Fibroblast of gingiva (primary cell): Measurements from ENCODE around the gene SCT.

Experiments used
- DNase-seq: peaks from one replicate; pipeline ENCODE4 v3.0.0-alpha.2; 2011; ENCODE audit warnings: low read depth

Gene SCT

GRCh38 chr11:610146-610801 lies 16.7 kb downstream of the SCT start:
- DNase-seq: no peak

DNA sequence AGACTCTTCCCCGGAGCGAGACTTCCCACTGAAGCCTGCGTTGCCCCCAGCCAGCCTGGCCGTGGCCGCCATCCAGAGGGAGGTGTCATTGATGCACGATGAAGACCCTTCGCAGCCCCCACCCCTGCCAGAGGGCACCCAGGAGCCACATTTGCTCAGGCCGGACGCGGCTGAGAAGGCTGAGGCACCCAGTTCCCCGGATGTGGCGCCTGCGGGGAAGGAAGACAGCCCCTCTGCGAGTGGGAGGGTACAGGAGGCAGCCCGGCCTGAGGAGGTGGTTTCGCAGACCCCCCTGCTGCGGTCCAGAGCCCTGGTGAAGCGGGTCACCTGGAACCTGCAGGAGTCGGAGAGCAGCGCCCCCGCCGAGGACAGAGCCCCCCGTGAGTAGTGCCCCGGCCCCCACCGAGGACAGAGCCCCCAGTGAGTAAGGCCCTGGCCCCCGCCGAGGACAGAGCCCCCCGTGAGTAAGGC lies 17.6 kb downstream of the SCT start:
- no peak for DNase-seq

GRCh38 chr11:608791-609251 lies 18.2 kb downstream of the SCT start:
- no peak for DNase-seq

DNA sequence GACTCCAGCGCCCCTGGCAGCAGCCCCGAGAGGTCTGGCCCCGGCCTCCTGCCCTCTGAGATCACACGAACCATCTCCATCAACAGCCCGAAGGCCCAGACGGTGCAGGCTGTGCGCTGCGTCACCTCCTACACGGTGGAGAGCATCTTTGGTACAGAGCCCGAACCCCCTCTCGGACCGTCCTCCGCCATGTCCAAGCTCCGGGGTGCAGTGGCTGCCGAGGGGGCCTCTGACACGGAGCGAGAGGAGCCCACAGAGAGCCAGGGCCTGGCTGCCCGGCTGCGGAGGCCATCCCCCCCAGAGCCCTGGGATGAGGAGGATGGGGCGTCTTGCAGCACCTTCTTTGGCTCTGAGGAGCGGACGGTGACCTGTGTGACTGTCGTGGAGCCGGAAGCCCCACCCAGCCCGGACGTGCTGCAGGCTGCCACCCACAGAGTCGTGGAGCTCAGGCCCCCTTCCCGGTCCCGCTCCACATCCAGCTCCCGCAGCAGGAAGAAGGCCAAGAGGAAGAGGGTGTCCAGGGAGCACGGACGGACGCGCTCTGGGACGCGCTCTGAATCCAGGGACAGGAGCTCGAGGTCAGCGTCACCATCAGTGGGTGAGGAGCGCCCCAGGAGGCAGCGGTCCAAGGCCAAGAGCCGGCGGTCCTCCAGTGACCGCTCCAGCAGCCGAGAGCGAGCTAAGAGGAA lies 18.9 kb downstream of the SCT start:
- no peak for DNase-seq

DNA sequence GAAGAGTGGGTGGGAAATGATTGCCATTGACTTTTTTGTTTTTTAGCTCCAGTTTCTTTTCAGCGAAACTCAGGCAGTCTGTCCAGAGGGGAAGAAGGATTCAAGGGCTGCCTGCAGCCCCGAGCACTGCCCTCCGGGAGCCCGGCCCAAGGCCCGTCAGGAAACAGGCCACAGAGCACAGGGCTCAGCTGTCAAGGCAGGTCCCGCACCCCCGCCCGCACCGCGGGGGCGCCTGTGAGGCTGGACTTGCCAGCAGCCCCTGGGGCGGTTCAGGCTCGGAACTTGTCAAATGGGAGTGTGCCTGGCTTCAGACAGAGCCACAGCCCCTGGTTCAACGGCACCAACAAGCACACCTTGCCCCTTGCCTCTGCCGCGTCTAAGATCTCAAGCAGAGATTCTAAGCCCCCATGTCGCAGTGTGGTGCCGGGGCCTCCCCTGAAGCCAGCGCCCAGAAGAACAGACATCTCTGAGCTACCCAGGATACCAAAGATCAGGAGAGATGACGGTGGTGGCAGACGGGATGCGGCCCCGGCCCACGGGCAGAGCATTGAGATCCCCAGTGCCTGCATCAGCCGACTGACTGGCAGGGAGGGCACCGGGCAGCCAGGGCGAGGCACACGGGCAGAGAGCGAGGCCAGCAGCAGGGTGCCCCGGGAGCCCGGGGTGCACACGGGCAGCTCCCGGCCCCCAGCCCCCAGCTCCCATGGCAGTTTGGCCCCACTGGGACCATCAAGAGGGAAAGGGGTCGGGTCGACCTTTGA lies 19.8 kb downstream of the SCT start:
- DNase-seq: no peak

- DNase-seq: peak; percentile 31
These were observed 20.7 kb downstream of the SCT start for GRCh38 chr11:606245-606644.

DNA sequence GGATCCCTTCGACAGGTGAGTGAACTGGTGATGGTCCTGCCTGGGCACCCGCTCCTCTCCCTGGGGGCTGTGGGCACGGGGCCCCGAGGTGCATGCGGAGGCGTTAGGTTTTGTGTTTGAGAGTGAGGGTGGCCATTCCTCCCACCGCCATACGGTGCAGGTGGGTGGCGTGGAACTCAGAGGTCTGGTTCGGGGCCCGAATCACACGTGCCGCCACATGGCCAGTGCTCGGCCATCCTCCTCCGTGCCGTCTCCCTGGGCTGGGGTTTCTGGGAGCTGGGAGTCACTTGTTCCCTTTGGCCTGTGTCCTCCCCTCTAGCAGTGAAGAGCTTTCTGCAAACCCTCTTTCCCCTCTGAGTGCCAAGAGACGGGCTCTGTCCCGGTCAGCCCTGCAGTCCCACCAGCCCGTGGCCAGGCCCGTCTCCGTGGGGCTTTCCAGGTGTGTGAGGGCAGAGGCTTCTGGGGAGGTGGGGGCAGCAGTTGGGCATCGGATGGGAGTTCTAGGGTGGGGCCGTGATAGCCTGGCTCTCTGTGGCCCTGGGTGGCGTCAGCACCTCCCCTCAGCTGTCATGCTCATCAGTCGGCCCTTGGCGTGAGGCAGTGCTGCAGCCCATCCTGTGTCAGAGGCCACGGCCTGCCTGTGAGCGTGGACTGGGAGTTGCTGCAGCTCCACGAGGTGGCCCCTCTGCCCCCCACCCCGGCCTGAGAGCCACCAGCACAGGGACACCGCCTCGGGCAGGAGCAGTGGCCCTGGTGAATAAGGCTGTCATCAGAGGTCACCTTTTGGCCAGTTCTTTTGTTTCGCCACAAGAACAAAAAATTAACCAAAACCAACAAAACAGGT lies 21.5 kb downstream of the SCT start:
- no peak for DNase-seq

DNA sequence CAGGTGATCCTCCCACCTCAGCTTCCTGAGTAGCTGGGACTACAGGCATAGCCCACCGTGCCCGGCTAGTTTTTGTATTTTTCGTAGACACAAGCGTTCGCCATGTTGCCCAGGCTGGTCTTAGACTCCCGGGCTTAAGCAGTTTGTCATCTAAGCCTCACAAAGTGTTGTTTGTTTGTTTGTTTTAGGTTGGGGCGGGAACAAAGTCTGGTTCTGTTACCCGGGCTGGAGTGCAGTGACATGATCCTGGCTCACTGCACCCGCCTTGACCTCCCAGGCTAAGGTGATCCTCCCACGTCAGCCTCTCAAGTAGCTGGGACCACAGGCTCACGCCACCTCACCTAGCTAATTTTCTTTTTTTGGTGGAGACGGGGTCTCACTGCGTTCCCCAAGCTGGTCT lies 23.8 kb downstream of the SCT start:
- no peak for DNase-seq

GRCh38 chr11:601573-602245 lies 25.3 kb downstream of the SCT start:
- DNase-seq: no peak

DNA sequence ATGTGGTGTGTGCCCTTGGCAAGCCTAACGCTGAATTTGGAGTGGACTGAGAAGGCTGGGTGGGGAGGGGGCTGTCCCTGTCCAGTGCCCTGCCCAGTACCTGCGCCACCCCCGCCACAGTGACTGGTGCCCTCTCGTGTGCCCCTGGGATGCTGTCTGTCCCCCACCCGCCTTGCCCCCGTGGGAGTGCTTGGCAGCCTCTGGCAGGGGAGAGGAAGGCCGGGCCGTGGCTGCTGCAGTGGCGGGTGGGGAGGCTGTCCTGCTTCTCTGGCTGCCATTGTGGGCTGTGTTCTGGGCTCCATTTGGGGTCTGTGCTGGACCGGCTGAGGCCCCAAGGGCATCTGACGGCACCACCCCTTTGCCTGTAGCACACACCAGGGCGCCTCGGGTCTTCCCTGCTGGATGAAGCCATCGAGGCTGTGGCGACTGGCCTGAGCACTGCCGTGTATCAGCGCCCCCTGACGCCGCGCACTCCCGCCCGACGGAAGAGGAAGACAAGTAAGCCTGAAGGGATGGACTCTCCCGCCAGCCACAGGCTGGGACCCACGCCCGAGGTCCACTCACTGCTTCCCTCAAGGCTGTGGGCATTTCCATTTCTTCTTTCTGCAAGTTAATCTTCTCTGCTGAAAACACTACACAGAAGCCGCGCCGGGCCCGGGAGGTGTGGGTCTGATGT lies 28.8 kb downstream of the SCT start:
- DNase-seq: no peak

GRCh38 chr11:597166-597725 lies 29.7 kb downstream of the SCT start:
- DNase-seq: no peak

GRCh38 chr11:596374-596773 lies 30.6 kb downstream of the SCT start:
- no peak for DNase-seq

DNA sequence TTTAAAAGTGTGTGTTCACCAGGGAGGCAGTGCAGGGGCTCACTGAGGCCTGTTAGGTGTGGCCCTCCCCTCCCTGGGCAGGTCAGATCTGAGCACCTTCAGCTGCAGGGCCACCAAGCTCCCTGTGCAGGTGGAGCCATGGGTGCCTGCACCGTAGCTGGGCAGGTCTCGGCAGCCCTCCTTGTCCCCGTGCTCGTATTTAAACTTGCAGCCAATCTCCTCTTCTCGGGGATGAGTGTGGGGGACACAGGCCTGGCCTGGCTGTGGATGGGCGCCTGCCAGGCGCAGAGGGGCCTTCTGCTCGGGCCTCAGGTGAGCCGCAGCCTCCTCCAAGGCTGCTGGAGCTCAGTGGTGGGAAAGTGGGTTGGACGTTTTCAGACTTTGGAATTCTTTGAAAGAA lies 31.6 kb downstream of the SCT start:
- DNase-seq: no peak

GRCh38 chr11:593347-593746 lies 33.6 kb downstream of the SCT start:
- no peak for DNase-seq

- no peak for DNase-seq
These were observed 34.1 kb downstream of the SCT start for GRCh38 chr11:592918-593317.

- DNase-seq: no peak
These were observed 34.5 kb downstream of the SCT start for GRCh38 chr11:592501-592900.

- no peak for DNase-seq
These were observed 36.0 kb downstream of the SCT start for GRCh38 chr11:590997-591396.

DNA sequence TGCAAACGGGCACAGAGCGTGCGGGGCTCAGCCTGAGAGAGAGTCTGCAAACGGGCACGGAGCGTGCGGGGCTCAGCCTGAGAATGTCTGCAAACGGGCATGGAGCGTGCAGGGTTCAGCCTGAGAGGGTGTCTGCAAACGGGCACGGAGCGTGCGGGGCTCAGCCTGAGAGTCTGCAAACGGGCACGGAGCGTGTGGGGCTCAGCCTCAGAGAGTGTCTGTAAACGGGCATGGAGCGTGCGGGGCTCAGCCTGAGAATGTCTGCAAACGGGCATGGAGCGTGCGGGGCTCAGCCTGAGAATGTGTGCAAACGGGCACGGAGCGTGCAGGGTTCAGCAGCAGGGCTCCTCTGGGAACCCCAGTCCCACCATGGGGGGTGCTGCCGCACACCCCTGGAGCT lies 37.2 kb downstream of the SCT start:
- DNase-seq: no peak

DNA sequence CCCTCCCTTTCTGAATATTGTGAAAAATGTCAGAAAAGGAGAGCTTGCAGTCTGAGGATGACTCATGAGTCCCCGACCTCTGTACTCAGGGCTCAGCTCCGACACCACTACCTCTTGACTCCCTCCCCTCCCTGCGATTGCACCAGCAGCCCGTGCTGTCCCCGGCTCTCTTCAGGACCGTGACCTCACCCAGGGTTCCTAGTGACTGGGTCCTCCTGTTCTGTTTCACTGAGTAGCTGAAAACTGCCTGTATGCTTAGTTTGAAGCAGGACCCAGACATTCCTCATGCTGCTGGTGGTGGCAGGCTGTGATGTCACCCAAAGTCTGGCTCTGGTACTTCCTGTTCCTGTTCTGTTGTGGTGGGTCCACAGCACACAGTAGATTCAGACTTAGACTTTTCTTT lies 39.0 kb downstream of the SCT start:
- peak; percentile 68 for DNase-seq

- DNase-seq: no peak
These were observed 39.4 kb downstream of the SCT start for GRCh38 chr11:587546-587945.
